ENCODE data around the gene SOS2. TPM values are rescaled to one million over a fixed set of nuclear protein-coding genes. Genes with fewer than 3 reads are reported as not detected.

SOS2 gene
- total RNA-seq, 4 donors from 2014 or later: 39.4 to 50.2 (median 41.5) TPM

DNA sequence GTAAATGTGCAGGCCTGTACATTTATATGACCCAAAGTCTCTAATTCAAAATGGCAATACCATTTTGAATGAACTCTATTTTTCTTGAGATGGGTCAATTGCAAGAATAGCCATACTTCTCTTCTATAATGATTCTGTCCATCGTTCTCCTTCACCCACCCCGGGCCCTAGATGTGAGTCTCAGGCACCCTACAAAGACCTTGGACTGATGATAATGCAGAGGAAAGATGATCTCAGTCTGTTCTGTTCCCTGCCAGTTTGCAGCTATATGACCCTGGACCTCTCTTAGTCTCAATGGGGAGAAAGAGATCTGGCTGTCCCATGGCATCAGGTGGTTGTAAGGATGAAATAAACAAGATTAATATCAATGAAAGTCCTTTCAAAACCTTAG lies 145.1 kb downstream of the SOS2 start:
- TF ChIP-seq, protein P1, sequence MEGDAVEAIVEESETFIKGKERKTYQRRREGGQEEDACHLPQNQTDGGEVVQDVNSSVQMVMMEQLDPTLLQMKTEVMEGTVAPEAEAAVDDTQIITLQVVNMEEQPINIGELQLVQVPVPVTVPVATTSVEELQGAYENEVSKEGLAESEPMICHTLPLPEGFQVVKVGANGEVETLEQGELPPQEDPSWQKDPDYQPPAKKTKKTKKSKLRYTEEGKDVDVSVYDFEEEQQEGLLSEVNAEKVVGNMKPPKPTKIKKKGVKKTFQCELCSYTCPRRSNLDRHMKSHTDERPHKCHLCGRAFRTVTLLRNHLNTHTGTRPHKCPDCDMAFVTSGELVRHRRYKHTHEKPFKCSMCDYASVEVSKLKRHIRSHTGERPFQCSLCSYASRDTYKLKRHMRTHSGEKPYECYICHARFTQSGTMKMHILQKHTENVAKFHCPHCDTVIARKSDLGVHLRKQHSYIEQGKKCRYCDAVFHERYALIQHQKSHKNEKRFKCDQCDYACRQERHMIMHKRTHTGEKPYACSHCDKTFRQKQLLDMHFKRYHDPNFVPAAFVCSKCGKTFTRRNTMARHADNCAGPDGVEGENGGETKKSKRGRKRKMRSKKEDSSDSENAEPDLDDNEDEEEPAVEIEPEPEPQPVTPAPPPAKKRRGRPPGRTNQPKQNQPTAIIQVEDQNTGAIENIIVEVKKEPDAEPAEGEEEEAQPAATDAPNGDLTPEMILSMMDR (IDR thresholded peaks at IDR 0.05; ENCODE audit: low read depth): no peak

DNA sequence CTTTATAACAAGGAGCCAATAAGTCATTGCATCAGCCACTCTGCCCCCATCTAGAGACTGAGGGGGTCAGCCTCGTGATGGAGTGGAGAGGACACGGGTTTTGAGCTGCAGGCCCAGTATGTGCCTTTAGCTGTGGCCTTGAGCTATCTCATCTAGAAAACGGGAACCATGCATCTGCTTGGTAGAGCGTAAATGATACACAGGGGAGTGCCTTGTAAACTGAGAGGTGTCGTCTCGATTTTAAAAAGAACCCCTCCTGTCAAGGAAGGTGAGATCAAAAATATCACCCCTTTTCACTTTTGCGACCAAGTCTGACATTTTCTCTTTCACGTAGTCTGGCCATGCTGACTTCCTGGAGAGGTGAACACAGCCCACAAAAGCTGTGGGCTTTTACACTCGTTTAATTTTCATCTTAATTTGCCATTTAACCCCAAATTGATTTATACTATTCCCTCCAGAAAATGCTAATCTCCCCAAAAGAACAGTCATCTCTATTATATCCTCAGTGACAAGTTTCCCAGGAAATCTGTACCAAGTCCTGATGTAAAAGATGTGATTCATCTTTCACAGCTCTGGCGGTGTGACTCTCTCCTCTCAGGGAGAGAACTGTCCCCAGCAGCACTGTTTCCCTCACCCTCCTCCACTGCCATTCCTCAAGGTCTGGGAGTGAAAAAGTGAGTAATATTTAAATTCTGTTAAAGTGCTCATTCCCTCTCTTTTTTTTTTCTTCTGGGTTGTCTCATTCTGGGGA lies 145.6 kb downstream of the SOS2 start:
- TF ChIP-seq, protein P1 (IDR thresholded peaks at IDR 0.05; ENCODE audit: low read depth): no peak

GRCh38 chr14:50084666-50085065 lies 146.7 kb downstream of the SOS2 start:
- TF ChIP-seq, protein P1 (IDR thresholded peaks at IDR 0.05; ENCODE audit: low read depth): no peak

DNA sequence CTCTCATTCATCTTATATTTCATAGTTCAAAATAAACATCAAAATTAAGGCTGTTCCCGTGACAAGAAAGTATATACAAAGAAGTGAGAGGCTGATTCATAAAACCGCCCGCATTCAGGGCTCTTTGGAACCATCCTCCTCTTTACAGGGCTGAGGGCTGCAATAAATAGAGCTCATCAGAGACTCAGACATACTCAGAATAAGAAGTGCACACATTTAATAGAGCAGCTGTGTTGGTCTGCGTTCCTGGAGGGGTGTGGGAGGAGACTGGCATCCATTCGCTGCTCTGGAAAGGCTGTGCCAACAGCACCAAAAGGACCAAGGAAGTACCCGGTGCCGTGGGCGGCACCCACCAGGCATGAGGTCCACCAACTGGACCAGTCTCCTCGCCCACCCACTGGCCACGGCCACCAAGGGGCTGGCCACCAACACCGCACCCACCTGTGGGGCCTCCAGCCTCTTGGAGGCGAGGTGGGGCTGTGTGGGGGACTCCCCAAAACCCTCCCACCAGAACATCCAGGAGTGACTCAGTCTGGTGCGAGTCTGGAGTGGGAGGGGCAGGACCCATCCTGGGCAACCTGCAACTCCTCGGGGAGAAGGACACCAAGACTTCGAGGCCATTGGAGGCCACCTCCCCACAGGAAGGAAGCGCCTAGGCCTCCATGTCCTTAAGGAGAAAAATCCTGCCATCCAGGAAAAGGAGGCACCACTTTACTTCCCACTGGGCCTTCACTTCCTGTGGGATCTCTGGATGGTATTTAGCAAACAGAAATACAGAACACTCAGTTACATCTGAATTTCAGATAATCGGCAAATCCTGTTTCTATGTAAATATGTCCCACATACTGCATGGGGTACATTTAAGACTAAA lies 147.7 kb downstream of the SOS2 start:
- TF ChIP-seq, protein P1 (IDR thresholded peaks at IDR 0.05; ENCODE audit: low read depth): no peak

DNA sequence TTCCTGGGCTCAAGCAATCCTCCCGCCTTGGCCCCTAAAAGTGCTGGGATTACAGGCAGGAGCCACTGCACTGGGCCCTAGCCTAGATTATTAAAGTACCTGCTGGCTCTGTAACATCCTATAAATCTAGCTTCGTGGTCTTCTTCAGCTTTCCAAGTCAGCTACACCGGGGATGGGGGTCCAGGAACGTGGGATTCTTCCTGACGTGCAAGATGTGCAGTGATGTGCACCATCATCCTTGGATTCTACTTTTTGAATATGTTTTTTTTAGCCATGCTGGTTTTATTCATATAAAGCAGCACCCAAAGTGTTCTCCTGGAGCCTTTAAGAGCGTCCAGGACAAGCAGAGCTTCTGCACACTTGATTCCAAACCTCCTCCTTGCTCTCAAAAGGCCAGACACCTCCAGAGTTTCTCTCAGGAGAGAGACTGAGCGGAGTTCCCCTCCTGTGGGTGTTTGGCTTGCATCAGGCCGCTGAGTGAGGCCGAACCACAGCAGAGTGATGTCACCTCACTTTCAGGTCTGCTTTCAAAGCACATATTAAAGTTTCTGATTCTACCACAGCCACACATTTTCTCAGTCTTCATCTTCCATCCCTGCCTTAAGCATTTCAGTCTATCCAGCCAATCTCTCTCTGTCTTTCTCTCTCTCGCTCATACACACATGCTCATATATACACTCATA lies 148.5 kb downstream of the SOS2 start:
- TF ChIP-seq, protein P1 (IDR thresholded peaks at IDR 0.05; ENCODE audit: low read depth): no peak

DNA sequence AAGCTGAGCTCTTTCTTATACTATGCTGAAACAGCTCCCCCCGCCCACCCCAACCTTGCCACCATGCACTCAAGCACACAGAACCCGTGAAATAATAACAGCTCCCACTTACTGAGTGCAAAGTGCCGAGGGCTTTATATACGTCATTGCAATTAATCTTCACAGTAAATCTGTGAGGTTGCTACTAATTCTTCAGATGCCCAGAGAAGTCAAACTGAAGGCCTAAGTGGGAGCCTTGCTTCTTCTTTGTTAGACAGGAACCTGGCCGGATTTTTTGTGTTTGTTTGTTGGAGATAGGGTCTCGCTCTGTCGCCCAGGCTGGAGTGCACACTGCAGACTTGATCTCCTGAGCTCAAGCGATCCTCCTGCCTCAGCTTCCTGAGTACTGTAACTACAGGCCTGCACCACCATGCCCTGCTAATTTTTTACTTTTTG lies 149.1 kb downstream of the SOS2 start:
- TF ChIP-seq, protein P1 (IDR thresholded peaks at IDR 0.05; ENCODE audit: low read depth): no peak

DNA sequence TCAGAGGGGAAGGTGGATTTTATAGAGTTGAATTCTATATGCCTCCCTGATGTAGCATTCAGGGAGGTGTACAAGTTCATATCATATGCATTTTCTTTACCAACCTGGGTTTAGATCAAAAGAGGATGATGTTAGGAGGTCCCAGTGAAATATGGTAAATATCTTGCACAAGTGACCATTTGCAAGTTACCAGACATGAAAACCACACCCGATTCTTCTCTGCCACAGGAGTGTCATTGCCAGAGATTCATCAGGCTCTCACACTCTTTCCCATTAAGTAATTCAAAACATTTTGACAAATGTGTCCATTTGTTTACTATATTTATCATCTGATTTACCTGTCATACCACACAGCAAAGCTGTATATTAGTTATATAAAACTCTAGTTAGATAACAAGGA lies 159.0 kb downstream of the SOS2 start:
- TF ChIP-seq, protein P1 (IDR thresholded peaks at IDR 0.05; ENCODE audit: low read depth): no peak
